Measurements from ENCODE around the gene IKZF2.
"Not testable (repeated sequence)": the region's sequence is repeated elsewhere in the genome, so short reads cannot be mapped to it uniquely, and the experiment has no call there.

The IKZF2 gene

DNA sequence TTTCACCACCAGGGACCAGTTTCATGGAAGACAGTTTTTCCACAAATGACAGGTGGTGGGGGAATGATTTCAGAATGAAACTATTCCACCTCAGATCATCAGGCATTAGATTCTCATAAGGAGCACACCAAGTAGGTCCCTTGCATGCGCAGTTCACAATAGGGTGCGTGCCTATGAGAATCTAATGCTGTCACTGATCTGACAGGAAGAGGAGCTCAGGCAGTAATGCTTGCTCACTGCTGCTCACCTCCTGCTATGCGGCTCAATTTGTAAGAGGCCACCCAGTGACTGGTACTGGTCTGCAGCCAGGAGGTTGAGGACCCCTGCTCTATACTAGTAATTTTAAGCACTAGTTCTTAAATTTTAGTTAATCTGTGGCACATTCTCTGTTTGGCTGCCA lies 107.8 kb downstream of the IKZF2 start:
- FAIRE-seq, result no peak
- DNase-seq (ENCODE audit: low spot score), result no peak

DNA sequence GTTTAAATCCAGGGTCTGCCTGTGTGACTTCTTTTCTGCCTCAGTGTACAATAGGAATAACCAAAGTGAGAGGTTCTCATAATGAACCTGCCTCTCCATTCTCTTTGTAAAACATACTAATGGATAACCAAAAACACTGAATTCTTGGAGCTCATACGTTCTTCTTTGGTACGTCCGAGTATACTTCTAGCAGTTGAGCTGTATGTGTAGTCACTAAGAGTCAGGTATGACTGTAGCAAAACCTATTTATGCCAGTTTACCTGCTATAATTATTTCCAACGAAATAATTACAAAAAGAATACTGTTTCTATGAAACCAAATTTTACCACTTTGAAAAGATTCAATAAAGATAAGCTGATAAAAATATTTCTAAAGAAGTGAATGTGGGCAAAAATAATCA lies 109.2 kb downstream of the IKZF2 start:
- FAIRE-seq, result no peak
- DNase-seq (ENCODE audit: low spot score), result no peak

DNA sequence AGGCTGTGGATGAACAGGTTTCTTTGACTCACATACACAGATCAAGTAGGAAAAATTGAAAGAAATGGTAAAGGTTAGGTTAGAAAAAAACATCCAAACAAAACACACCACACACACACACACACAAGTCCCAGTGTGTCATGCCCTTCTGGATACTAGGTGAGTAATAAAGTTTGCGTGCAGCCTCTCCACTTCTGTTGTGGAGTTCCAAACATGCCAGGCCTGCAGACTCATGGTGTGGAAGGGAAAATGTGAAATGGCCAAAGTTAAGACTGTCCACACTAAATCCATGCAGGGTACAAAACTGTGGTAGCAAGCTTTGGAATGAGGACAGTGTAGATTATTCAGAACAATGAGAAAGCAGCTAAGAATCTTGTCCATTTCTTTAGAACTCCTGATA lies 114.6 kb downstream of the IKZF2 start:
- FAIRE-seq, result no peak
- no peak for DNase-seq (ENCODE audit: low spot score)

DNA sequence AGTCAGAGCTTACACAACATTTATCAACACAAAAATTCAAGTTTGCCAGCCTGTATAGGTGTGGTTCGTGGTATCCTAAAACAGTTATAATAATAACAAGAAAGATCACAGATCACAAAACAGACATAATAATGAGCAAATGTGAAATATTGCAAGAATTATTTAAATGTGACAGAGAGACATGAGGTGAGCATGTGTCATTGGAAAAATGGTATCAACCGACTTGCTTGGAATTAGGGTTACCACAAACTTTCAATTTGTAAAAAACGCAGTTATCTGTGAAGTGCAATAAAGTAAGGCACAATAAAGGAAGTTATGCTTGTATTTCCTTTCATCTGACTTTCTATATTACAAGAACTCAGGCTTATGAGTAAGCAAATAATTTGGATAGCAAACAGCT lies 116.8 kb downstream of the IKZF2 start:
- FAIRE-seq (no peak), DNase-seq (ENCODE audit: low spot score) (no peak)

DNA sequence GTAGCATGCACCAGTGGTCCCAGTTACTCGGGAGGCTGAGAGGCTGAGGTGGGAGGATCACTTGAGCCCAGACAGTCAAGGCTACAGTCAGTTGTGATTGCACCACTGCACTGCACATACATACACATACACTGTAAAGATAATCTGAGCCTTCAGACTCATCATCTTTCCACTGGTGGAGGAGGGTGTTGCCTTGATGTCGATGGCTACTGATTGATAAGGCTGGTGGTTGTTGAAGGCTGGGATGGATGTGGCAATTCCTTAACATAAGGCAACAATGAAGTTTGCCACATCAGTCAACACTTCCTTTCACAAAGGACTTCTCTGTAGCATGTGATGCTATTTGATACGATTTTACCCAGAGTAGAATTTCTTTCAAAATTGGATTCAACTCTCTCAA lies 118.8 kb downstream of the IKZF2 start:
- DNase-seq (ENCODE audit: low spot score) (no peak), FAIRE-seq (no peak)

DNA sequence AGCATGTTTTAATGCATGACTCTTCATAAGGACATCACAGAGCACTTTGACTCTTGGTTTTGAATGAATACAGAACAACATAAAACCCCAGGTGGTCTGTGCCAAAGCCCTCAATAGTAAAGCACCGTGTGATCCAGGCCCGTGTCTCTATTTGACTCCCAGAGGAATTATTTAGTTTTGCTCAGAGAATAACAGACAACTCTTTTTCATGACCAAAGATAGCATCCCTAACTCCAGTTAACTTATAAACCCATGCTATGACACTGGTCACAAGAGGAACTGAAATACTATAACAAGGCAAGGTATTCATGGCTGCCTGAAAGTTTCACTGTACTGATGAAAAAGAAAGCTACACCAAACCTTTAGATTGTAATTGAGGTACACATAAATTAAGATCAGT lies 128.4 kb downstream of the IKZF2 start:
- DNase-seq (ENCODE audit: low spot score) (no peak), FAIRE-seq (no peak)

DNA sequence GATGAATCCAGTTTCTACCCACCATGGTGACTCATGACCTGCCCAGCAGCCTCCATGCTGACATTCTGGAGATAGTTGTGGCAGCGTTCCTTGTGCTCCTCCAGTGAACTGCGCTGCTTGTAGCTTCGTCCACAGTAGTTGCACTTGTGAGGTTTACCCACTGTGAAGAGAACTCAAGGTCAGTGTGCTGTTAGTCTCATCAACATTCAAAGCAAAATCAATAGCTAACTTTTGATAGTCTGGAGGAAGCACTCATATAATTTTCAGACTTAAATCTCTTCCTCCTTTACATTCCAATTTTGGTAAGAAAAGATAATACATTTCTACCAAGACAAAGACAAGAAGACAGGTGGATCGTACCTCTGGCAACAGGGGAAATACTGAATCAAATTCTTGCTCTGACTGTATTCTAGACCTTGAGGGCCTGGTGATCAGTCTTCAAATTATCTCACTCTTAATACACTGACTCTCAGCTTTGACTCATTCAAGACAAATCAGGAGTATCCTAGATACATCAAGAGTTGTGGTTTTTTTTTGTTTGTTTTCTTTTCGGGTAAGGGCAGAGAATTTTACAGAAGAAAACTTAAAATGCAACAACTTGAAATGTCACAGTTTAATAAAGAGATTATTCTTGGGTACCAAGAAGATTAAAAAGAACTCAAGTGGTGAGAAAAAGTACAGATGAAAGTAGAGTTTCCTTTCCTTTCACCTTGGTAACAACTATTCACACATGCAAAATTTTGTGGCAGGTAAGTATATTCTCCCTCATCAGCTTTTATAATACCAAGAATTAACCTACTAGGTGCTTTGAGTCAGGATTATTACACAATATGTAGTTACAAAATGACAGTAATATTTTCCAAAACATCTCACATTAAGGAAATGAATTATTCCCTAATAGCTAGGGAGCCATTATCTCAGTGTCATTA lies 129.2 kb downstream of the IKZF2 start:
- FAIRE-seq (no peak), DNase-seq (ENCODE audit: low spot score) (peak; percentile 7)

DNA sequence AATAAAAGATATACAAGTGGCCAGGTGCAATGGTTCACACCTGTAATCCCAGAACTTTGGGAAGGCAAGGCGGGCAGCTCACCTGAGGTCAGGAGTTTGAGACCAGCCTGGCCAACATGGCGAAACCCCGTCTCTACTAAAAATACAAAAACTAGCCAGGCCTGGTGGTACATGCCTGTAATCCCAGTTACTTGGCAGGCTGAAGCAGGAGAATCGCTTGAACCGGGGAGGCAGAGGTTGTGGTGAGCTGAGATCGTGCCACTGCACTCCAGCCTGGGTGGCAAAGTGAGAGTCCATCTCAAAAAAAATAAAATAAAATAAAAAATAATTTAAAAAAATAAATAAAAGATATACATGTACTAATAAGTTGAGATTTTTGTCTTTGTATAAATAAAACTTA lies 130.5 kb downstream of the IKZF2 start:
- FAIRE-seq; DNase-seq (ENCODE audit: low spot score): not testable (repeated sequence)

DNA sequence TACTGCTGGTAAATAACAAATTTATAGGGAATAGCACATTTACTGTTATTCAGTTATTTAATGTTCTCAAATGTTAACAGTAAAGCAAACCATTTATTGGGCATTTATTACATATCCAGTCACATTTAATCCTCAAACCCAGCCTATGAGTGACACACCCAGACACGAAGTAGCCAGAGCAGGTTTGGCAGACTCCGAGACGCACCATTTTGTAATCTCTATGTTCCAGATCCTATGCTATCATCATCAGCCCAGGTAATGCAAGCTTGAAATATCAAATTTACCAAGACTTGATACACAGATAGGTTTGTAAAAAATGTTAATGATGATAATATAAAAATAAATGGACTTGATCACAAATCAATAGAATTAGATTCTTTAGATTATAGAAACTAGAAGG lies 131.1 kb downstream of the IKZF2 start:
- FAIRE-seq, result peak; percentile 30
- DNase-seq (ENCODE audit: low spot score), result no peak

DNA sequence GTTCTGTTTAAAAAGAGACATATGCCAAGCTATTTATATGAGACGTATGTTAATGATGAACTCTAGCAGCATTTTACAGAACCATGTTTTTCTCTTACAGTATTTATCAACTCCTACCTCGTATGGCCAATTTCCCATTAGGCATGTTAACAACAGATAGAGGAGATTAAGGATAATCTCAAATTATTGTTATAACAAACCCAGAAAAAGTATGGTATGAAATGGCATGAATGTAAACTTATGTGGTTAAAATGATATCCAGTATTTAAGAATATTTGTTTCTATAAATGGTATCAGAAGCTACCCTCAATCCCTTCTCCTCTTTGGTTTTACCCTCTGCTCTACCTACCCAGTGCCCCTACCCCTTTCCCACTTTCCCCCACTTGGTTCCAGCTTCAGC lies 132.0 kb downstream of the IKZF2 start:
- FAIRE-seq, result no peak
- DNase-seq (ENCODE audit: low spot score), result no peak

DNA sequence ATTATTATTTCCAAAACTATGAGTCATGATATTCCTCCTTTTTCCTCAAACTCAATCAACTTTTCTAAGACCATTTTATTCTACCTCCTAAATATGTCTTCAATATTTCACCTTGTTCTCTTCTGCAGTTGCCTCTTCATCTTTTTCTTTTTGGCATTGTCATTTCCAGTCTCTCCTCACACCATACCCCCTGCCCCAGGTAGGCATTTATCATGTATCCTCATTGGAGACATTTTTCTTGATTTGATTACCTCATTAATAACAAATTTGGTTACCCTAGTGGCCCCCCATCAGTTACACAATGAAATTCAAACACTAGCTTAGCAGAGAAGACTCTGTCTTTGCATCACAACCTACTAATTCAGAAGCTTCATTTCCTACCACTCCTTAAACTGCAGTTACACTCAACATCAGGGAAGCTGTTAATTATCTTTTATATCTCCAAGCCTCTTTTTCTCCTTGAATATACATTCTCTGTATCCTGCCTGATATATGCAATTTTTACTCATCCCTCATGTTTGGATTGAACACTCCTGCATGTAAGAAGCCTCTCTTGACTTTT lies 133.0 kb downstream of the IKZF2 start:
- FAIRE-seq (no peak), DNase-seq (ENCODE audit: low spot score) (no peak)

DNA sequence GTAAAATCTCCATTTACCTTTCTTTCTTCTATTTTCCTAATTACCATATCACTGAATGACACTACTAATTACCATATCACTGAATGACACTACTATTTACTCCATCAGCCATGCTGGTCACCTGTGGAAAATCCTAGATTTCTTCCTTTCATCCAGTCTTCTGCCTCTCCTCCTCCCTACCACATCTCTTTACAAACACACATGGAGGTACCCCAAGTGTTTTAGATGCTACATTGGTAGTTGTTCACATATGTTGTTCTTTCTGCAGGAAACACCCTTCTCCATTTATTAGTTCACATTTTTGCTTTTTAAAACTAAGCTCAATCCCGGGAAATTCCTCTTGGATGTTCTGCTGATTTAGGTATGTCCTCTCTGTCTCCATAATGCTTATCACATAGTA lies 134.0 kb downstream of the IKZF2 start:
- DNase-seq (ENCODE audit: low spot score) (no peak), FAIRE-seq (no peak)

DNA sequence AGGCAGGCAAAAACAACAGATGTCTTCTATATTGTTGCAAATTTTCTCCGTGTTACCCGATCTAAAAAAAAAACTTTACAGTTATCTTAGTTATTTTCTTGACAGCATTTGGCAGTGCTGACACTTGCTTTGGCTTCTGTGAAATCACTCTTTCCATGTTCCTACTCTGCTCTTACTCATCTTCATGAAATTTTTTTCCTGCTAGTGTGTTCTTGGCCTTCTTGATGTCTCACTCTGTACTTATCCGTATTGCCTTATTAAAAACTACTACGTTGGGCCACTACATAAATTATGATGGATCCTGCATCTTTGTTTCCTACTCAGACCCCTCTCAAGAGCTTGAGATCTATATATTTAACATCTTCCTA lies 134.4 kb downstream of the IKZF2 start:
- DNase-seq (ENCODE audit: low spot score), result no peak

DNA sequence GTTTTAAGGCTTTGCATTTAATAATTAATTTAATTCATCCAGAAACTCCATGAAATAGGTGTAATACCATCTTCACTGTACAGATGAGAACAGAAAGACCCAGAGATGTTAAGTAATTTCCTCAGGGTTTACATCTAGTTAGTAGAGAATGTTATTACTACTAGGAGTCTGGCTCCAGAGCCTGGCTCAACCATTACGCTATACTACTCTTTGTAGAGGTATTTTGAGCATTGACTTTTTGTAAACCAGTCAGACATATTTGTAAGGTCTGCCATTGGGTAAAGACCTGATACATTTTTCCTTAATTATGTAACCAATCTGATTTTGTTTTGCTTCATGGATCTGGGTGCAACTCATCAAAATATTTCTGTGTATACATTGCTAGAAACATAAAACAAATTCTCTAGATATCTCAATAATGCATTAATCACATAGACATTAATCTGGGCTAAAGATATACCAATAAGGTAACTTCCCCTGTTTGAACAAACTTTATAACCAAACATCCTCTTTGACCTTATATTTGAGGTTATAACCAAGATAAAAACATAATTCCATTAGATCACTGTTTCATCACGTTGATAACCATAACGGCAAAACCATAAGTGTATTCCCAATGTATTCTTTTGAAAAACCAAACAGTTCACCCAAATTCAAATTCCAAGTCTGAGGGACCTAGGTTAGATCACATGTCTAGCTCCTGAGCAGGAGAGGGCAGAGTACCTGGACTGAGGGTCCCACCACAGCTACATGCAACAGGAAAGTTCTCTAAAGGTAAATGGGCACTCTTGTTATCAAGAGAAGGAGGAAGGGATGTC lies 135.0 kb downstream of the IKZF2 start:
- DNase-seq (ENCODE audit: low spot score) (no peak), FAIRE-seq (no peak)

More for the DNA sequence above, 134.4 kb downstream of the IKZF2 start:
- FAIRE-seq, result no peak

DNA sequence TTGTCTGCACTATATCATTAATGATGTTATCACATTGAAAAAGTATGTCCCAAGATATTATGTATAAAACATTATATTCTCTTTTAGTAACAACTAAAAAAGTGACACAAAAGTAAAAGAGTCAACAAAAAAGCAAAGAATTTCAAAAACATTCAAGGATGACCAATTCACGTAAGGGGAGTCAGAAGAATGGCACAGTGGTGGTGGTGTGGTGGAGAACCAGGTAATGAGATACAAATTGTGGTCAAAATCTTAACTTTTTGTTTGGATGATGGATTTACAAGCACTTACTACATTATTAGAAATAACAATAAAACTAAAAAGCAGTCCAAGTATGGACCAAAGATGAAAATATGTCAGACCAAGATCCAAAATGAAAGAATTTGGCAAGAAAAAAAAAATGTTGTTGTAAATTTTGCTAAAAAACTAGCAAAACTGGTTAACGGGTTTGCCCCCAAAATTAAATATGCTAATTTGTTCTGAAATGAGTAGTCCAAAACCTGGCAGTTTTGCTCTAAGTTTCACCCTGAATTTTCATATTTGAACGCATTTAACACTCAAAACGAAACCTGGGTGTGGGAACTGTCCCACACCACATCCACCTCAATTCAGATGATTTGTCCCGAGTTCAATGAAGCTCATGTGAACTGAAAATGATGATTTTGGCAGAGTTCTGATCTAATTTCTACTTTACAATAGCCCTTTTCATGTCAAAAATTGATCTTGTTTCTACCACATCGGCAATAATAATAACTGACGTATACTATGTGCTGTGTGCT lies 135.8 kb downstream of the IKZF2 start:
- no peak for FAIRE-seq
- DNase-seq (ENCODE audit: low spot score), result no peak

DNA sequence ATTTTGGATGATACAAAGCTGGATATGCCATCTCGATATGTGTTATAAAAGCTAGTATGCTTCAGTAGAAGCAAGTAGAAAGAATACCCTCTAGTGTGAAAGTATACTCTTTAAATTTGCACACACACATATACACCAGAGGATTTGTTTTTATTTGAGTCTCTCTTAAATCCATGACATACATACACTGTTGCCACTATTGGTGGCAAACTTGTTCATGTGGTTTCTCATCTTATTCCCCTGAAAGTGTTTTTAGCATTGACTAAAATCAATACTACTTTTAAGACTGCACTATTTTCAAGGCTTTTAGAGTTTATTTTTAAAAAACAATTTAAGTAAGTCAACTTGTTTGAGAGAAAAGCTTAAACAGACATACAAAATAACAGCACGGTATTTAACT lies 137.4 kb downstream of the IKZF2 start:
- FAIRE-seq (no peak), DNase-seq (ENCODE audit: low spot score) (no peak)

DNA sequence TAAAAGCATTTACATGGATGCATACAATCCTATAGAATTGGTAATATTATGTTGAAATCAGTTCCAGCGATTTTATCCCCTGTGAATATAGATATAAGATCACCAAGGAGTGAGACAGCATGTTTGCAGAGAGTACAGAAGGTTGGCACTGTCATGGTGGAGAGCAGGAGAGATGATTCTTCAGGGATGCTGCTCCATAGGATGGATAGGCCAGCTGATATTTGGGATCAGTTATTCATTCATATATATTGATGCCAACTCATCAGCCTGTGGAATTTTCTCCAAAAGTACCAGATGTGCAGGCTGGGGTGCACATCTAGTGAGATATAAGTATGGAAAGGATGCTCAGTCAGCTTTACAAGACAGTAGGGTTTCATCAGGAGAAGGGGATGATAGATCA lies 139.9 kb downstream of the IKZF2 start:
- FAIRE-seq, result no peak
- DNase-seq (ENCODE audit: low spot score), result no peak

DNA sequence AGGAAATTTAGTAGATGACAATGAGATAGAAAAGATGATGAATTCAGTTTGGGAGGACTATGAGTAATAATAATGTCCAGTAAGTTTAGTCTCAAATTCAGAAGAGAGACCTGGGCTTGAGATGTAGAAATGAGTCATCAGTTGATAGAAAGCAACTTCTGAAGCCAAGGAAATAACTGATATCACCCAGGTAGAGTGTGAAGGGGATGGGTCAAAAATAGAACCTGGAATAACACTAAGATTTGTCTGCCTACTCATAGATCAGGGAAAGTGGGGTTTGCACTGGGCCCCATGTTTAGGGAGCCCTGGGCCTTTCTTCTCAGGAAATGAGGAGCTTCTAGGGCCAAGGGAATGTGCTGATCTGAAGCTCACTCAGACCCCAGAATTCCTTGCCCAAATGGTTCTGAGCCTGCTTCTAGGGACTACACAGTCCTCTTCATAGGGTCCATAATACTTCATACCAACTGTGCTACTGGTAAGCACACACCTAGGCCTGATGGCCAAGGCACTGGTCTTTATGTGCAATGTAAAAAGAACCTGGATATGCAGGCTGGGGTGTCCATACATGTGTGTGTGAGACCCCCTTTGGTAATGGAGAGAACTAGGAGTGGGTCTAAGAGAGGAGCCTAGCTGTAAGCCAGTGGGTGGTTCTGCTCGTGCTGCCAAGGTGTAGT lies 141.2 kb downstream of the IKZF2 start:
- DNase-seq (ENCODE audit: low spot score), result no peak
- no peak for FAIRE-seq

DNA sequence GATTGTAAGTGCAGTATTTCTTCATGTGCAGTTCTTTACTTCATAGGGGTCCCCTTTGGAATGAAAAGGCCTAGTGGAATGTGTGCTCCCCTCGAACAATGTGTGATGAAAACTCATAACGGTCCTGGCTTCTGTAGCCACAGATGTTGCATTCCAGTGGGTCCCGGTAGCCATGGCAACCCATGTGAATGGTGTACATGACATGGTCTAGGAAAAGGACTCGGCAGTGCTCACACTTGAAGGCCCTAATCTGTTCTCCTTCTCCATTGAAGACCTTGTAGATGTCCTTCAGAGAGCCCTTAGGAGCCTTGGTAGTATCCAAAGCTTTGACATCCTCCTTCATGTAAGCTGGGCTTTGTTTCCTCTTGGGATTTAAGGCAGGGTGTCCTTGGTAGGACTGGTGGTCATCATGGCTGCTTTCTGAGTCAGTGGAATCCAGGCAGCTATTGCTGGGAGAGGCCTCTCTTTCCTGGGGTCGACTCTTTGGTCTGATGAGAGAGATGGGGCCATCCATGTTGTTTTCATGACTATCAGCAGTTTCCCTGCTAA lies 144.0 kb downstream of the IKZF2 start:
- FAIRE-seq, result no peak
- DNase-seq (ENCODE audit: low spot score), result no peak

DNA sequence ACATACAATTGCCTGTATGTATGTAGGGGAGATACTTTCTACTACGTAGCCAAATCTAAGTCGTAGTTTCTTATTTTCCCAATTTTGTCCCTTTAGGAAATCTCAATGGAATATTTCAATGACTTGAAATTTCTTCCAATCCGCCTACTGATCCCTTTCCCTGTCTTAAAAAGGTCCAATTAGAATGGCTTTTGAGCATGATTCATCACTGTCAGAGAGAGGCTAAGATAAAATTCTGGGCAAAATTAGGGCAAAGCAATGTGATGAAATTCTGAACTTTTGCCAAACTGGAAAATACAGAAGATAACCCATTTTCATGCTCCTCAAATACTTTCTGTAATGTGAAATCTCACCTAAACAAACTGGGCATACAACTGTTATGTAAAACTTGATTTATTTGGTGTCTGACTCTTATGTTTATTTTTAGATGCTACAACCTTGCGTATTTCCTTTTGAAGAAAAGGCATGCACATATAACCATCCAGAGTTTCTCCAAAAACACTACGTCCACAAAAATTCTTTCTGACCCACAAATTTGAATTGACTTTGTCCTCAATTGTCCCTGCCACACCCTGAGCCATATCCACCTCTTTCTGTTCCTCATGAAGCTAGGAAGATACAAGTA lies 147.1 kb downstream of the IKZF2 start:
- DNase-seq (ENCODE audit: low spot score) (no peak), FAIRE-seq (no peak)
